ENCODE measurements around the gene CD22.
A peak's percentile ranks its signal among the peaks of the same experiment; 100 is the strongest.

Gene CD22

GRCh38 chr19:35304036-35304435 is 25.0 kb upstream of the CD22 start:
- no peaks in the 10 kb centered on the region for H4K20me1 ChIP-seq (ENCODE audit: insufficient read depth, low read length)
- no peak for TF ChIP-seq EZH2 (optimal IDR thresholded peaks at IDR 0.05; ENCODE audit: low read depth, low read length)
- no peak for TF ChIP-seq EZH2phosphoT487 (IDR thresholded peaks at IDR 0.05; ENCODE audit: low read length)
- no peak for TF ChIP-seq CTCF (IDR thresholded peaks at IDR 0.05; ENCODE audit: low read length)
- H3K4me3 ChIP-seq (ENCODE audit: low read length) = no peak overlapping the region
- no peaks in the 10 kb centered on the region for H3K79me2 ChIP-seq (ENCODE audit: low read length)
- no peak overlapping the region for H3K9ac ChIP-seq (ENCODE audit: low read length)
- no peak for DNase-seq
- H3K9me2 ChIP-seq (replicated peaks; ENCODE audit: insufficient read depth, low read length) = no peaks in the 10 kb centered on the region
- no peaks in the 10 kb centered on the region for H3K4me1 ChIP-seq (ENCODE audit: low read length)
- no peaks in the 10 kb centered on the region for H3K36me3 ChIP-seq (replicated peaks; ENCODE audit: insufficient read depth, low read length)
- H3K27me3 ChIP-seq (replicated peaks; ENCODE audit: insufficient read depth, low read length) = peaks cover 41% of the 10 kb centered on the region
- no peaks in the 10 kb centered on the region for H3F3A ChIP-seq (ENCODE audit: insufficient read depth, low read length)
- H3K27ac ChIP-seq (ENCODE audit: low read length) = no peak overlapping the region
- no peak overlapping the region for H3K4me2 ChIP-seq (ENCODE audit: low read depth, low read length)
- no peak overlapping the region for H2AFZ ChIP-seq (ENCODE audit: low read length)
- no peaks in the 10 kb centered on the region for H3K9me3 ChIP-seq (replicated peaks; ENCODE audit: insufficient read depth, low read length)

- Histone ChIP-seq H3F3A (ENCODE audit: insufficient read depth, low read length) (no peaks in the 10 kb centered on the region), H3K4me3 (ENCODE audit: low read length) (no peak overlapping the region), H3K27ac (ENCODE audit: low read length) (no peak overlapping the region), H3K9ac (ENCODE audit: low read length) (no peak overlapping the region), H2AFZ (ENCODE audit: low read length) (no peak overlapping the region), H3K9me3 (replicated peaks; ENCODE audit: insufficient read depth, low read length) (no peaks in the 10 kb centered on the region), H3K4me1 (ENCODE audit: low read length) (no peaks in the 10 kb centered on the region), H3K27me3 (replicated peaks; ENCODE audit: insufficient read depth, low read length) (peaks cover 52% of the 10 kb centered on the region), H3K4me2 (ENCODE audit: low read depth, low read length) (no peak overlapping the region), H3K9me2 (replicated peaks; ENCODE audit: insufficient read depth, low read length) (no peaks in the 10 kb centered on the region), H3K79me2 (ENCODE audit: low read length) (no peaks in the 10 kb centered on the region), H3K36me3 (replicated peaks; ENCODE audit: insufficient read depth, low read length) (no peaks in the 10 kb centered on the region), H4K20me1 (ENCODE audit: insufficient read depth, low read length) (no peaks in the 10 kb centered on the region)
- TF ChIP-seq CTCF (IDR thresholded peaks at IDR 0.05; ENCODE audit: low read length) (no peak), EZH2phosphoT487 (IDR thresholded peaks at IDR 0.05; ENCODE audit: low read length) (no peak)
- no peak for DNase-seq
These were observed 23.8 kb upstream of the CD22 start for GRCh38 chr19:35305181-35305580.

GRCh38 chr19:35306473-35307246 is 22.3 kb upstream of the CD22 start:
- Histone ChIP-seq H3K9me3 (replicated peaks; ENCODE audit: insufficient read depth, low read length) (no peaks in the 10 kb centered on the region), H2AFZ (ENCODE audit: low read length) (no peak overlapping the region), H3K27ac (ENCODE audit: low read length) (no peak overlapping the region), H3K4me2 (ENCODE audit: low read depth, low read length) (no peak overlapping the region), H3K36me3 (replicated peaks; ENCODE audit: insufficient read depth, low read length) (no peaks in the 10 kb centered on the region), H3K27me3 (replicated peaks; ENCODE audit: insufficient read depth, low read length) (peaks cover 45% of the 10 kb centered on the region), H3K9ac (ENCODE audit: low read length) (no peak overlapping the region), H3K4me1 (ENCODE audit: low read length) (no peaks in the 10 kb centered on the region), H3K79me2 (ENCODE audit: low read length) (no peaks in the 10 kb centered on the region), H3K9me2 (replicated peaks; ENCODE audit: insufficient read depth, low read length) (no peaks in the 10 kb centered on the region), H3F3A (ENCODE audit: insufficient read depth, low read length) (no peaks in the 10 kb centered on the region), H4K20me1 (ENCODE audit: insufficient read depth, low read length) (no peaks in the 10 kb centered on the region), H3K4me3 (ENCODE audit: low read length) (no peak overlapping the region)
- DNase-seq = no peak
- TF ChIP-seq CTCF (IDR thresholded peaks at IDR 0.05; ENCODE audit: low read length) (peak; percentile 31), EZH2phosphoT487 (IDR thresholded peaks at IDR 0.05; ENCODE audit: low read length) (no peak), EZH2 (optimal IDR thresholded peaks at IDR 0.05; ENCODE audit: low read depth, low read length) (no peak)
